Natural killer cell (primary cell): ENCODE data around the gene SMARCB1. TPM values are rescaled to one million over a fixed set of nuclear protein-coding genes. Genes with fewer than 3 reads are reported as not detected.

ENCODE experiments used
- ATAC-seq, 3 donors: fragments of 150-1000 bp in 2 of 3; fragments of 200-7000 bp in 1 of 3; cut with Tn5 transposase; 1 replicate in 1 of 3; 2 replicates in 2 of 3; pipeline ENCODE4 v1.10.0; 2021; ENCODE audit warnings: mild to moderate bottlenecking in 2 of 3, moderate library complexity in 2 of 3
- DNase-seq, 2 donors: peaks; one replicate each; pipeline versions ENCODE4 v3.0.0 to v3.0.0-alpha.2; 2013 to 2021; ENCODE audit warnings: mixed read lengths in 1 of 2
- H3K27ac ChIP-seq: one replicate; pipeline ENCODE4 v1.5.1; 2013; ENCODE audit warnings: mild to moderate bottlenecking, low read length
- H3K27me3 ChIP-seq: one replicate; pipeline ENCODE4 v1.6.1; 2013; ENCODE audit warnings: low read length; ENCODE audit not compliant: control insufficient read depth, insufficient read depth
- H3K36me3 ChIP-seq: one replicate; pipeline ENCODE4 v1.6.1; 2013; ENCODE audit warnings: low read length; ENCODE audit not compliant: control insufficient read depth, insufficient read depth
- H3K4me1 ChIP-seq: one replicate; pipeline ENCODE4 v1.6.1; 2013; ENCODE audit warnings: low read length; ENCODE audit not compliant: control insufficient read depth, insufficient read depth
- H3K4me3 ChIP-seq: one replicate; pipeline ENCODE4 v1.5.1; 2013; ENCODE audit warnings: low read length
- H3K9me3 ChIP-seq: one replicate; pipeline ENCODE4 v1.6.1; 2013; ENCODE audit warnings: low read length; ENCODE audit not compliant: control insufficient read depth, insufficient read depth
- H3K27ac Mint-ChIP-seq, 2 donors: one replicate each; pipeline ENCODE4 v1.8.0; 2022; ENCODE audit warnings: mild to moderate bottlenecking in 2 of 2, mixed read lengths in 2 of 2, moderate library complexity in 1 of 2
- H3K27me3 Mint-ChIP-seq, 2 donors: one replicate each; pipeline ENCODE4 v1.8.0; 2022; ENCODE audit warnings: low read depth in 2 of 2, mixed read lengths in 2 of 2
- H3K36me3 Mint-ChIP-seq: one replicate; pipeline ENCODE4 v1.8.0; 2022; ENCODE audit warnings: mixed read lengths
- H3K4me1 Mint-ChIP-seq, 2 donors: one replicate each; pipeline ENCODE4 v1.8.0; 2022; ENCODE audit warnings: mixed read lengths in 2 of 2
- H3K4me3 Mint-ChIP-seq: one replicate; pipeline ENCODE4 v1.8.0; 2022; ENCODE audit warnings: mild to moderate bottlenecking, moderate library complexity, mixed read lengths
- H3K9me3 Mint-ChIP-seq, 2 donors: one replicate each; pipeline ENCODE4 v1.8.0; 2022; ENCODE audit warnings: mixed read lengths in 2 of 2
- CTCF ChIP-seq: fragments of 200-600 bp; IDR thresholded peaks from one replicate; pipeline ENCODE4 v1.8.0; 2022; ENCODE audit warnings: antibody characterized with exemption
- WGBS: methylation state at CpG from one replicate; pipeline ENCODE4 v1.1.7; 2013; ENCODE audit warnings: missing lambda C conversion rate; ENCODE audit not compliant: insufficient coverage; 5-methylcytosine and 5-hydroxymethylcytosine counted together
- intact Hi-C: fragments of 100-400 bp; cut with micrococcal nuclease; formaldehyde crosslinking; loops from one replicate; pipeline ENCODE4 v1.14.2; 2022
- total RNA-seq, 4 donors: library from RNA; stranded (reverse); fragments of 120-200 nt in 1 of 4; gene quantifications; one replicate each; pipeline versions ENCODE4 v1.2.3 to v1.2.4, GENCODE V29; 2013 to 2022

Gene SMARCB1
- total RNA-seq, 3 donors from 2014 or later (not counting 1 experiment from before 2014, with no cell fraction given) = 56.3 to 76.9 (median 69.8) TPM

- Histone ChIP-seq H3K4me1 (peaks cover 26% of the 10 kb centered on the region), H3K27ac (peak overlapping the region; percentile 76), H3K9me3 (no peaks in the 10 kb centered on the region), H3K27me3 (no peaks in the 10 kb centered on the region), H3K4me3 (peak overlapping the region; percentile 36), H3K36me3 (no peaks in the 10 kb centered on the region)
- H3K36me3 Mint-ChIP-seq = no peaks in the 10 kb centered on the region
- intact Hi-C loops = no loop called here
- TF ChIP-seq CTCF = no peak
- no peaks in the 10 kb centered on the region for H3K27me3 Mint-ChIP-seq
- WGBS = 56% methylated on average over 2 of the region's 2 CpGs
- peaks cover 14 to 19% of the 10 kb centered on the region in 2 donors for H3K4me1 Mint-ChIP-seq
- DNase-seq (no peak), ATAC-seq (no peak)
- H3K4me3 Mint-ChIP-seq = peak overlapping the region; percentile 40
- H3K27ac Mint-ChIP-seq = no peak overlapping the region
- H3K9me3 Mint-ChIP-seq = no peaks in the 10 kb centered on the region
Observed at GRCh38 chr22:23753385-23753784, 33.4 kb upstream of the SMARCB1 start.

GRCh38 chr22:23754220-23754919 lies 32.4 kb upstream of the SMARCB1 start, which contains the start of gene VPREB3:
Gene VPREB3 (minus strand): TSS chr22:23754425. CDS start chr22:23754363, 62 bp downstream.
- peak within 1 kb of the TSS; percentile 40 for H3K4me3 Mint-ChIP-seq
- no peak for DNase-seq
- Histone ChIP-seq H3K36me3 (no peaks in the 10 kb centered on the region), H3K4me3 (peak within 1 kb of the TSS; percentile 36), H3K27ac (peak within 1 kb of the TSS; percentile 76), H3K9me3 (no peaks in the 10 kb centered on the region), H3K4me1 (peaks cover 26% of the 10 kb centered on the region), H3K27me3 (no peaks in the 10 kb centered on the region)
- H3K27ac Mint-ChIP-seq = no peak within 1 kb of the TSS
- H3K27me3 Mint-ChIP-seq = no peaks in the 10 kb centered on the region
- no peaks in the 10 kb centered on the region for H3K9me3 Mint-ChIP-seq
- no peaks in the 10 kb centered on the region for H3K36me3 Mint-ChIP-seq
- WGBS = 83% methylated on average over 14 of the region's 14 CpGs
- no peak for TF ChIP-seq CTCF
- intact Hi-C loops = no loop called here
- peaks cover 14 to 19% of the 10 kb centered on the region in 2 donors for H3K4me1 Mint-ChIP-seq
- ATAC-seq = no peak

GRCh38 chr22:23754980-23755636 lies 31.7 kb upstream of the SMARCB1 start:
- Mint-ChIP-seq H3K27ac (no peak overlapping the region), H3K36me3 (no peaks in the 10 kb centered on the region), H3K4me1 (peaks cover 7 to 12% of the 10 kb centered on the region in 2 donors), H3K4me3 (no peak overlapping the region), H3K27me3 (no peaks in the 10 kb centered on the region), H3K9me3 (no peaks in the 10 kb centered on the region)
- Histone ChIP-seq H3K4me1 (peaks cover 22% of the 10 kb centered on the region), H3K27ac (no peak overlapping the region), H3K36me3 (no peaks in the 10 kb centered on the region), H3K27me3 (no peaks in the 10 kb centered on the region), H3K9me3 (no peaks in the 10 kb centered on the region), H3K4me3 (no peak overlapping the region)
- no peak for TF ChIP-seq CTCF
- no peak for DNase-seq
- intact Hi-C loops = no loop called here
- WGBS = 83% methylated on average over 6 of the region's 6 CpGs
- no peak for ATAC-seq
